ENCODE measurements around the gene SIAH3. TPM values are rescaled to one million over a fixed set of nuclear protein-coding genes. Genes with fewer than 3 reads are reported as not detected.

The SIAH3 gene
- total RNA-seq, 1 donor from 2014 or later: not detected

GRCh38 chr13:45881353-45881752 lies 29.8 kb upstream of the SIAH3 start:
- Histone ChIP-seq H3K4me3 (no peak overlapping the region), H3K27me3 (ENCODE audit: low read depth) (peaks cover 7% of the 10 kb centered on the region), H3K27ac (replicated peaks) (no peak overlapping the region), H3K9me3 (replicated peaks) (no peaks in the 10 kb centered on the region), H3K36me3 (no peaks in the 10 kb centered on the region), H3K4me1 (peaks cover 5% of the 10 kb centered on the region)
- DNase-seq: no peak
- no peak for TF ChIP-seq CTCF (IDR thresholded peaks at IDR 0.05; ENCODE audit: borderline replicate concordance)
- intact Hi-C loops (cut with micrococcal nuclease): no loop called here

- Histone ChIP-seq H3K36me3 (no peaks in the 10 kb centered on the region), H3K4me3 (no peak overlapping the region), H3K27ac (replicated peaks) (no peak overlapping the region), H3K4me1 (peaks cover 5% of the 10 kb centered on the region), H3K27me3 (ENCODE audit: low read depth) (peaks cover 7% of the 10 kb centered on the region), H3K9me3 (replicated peaks) (no peaks in the 10 kb centered on the region)
- intact Hi-C loops (cut with micrococcal nuclease): no loop called here
- TF ChIP-seq CTCF (IDR thresholded peaks at IDR 0.05; ENCODE audit: borderline replicate concordance): no peak
- DNase-seq: no peak
Observed at GRCh38 chr13:45880242-45880641, 28.7 kb upstream of the SIAH3 start.

- Histone ChIP-seq H3K4me1 (peaks cover 5% of the 10 kb centered on the region), H3K36me3 (no peaks in the 10 kb centered on the region), H3K4me3 (no peak overlapping the region), H3K9me3 (replicated peaks) (no peaks in the 10 kb centered on the region), H3K27ac (replicated peaks) (peak overlapping the region; percentile 56), H3K27me3 (ENCODE audit: low read depth) (peaks cover 7% of the 10 kb centered on the region)
- intact Hi-C loops (cut with micrococcal nuclease): no loop called here
- DNase-seq: peak; percentile 65
- TF ChIP-seq CTCF (IDR thresholded peaks at IDR 0.05; ENCODE audit: borderline replicate concordance): peak; percentile 67
Observed at GRCh38 chr13:45879666-45880065, 28.1 kb upstream of the SIAH3 start.

- no peak for TF ChIP-seq CTCF (IDR thresholded peaks at IDR 0.05; ENCODE audit: borderline replicate concordance)
- no peaks in the 10 kb centered on the region for H3K9me3 ChIP-seq (replicated peaks)
- no peak overlapping the region for H3K27ac ChIP-seq (replicated peaks)
- peaks cover 5% of the 10 kb centered on the region for H3K4me1 ChIP-seq
- DNase-seq: no peak
- intact Hi-C loops (cut with micrococcal nuclease): no loop called here
- H3K27me3 ChIP-seq (ENCODE audit: low read depth): peaks cover 6% of the 10 kb centered on the region
- H3K36me3 ChIP-seq: no peaks in the 10 kb centered on the region
- no peak overlapping the region for H3K4me3 ChIP-seq
Observed at GRCh38 chr13:45878966-45879365, 27.4 kb upstream of the SIAH3 start.

GRCh38 chr13:45876781-45877180 lies 25.2 kb upstream of the SIAH3 start:
- TF ChIP-seq CTCF (IDR thresholded peaks at IDR 0.05; ENCODE audit: borderline replicate concordance): no peak
- H3K9me3 ChIP-seq (replicated peaks): no peaks in the 10 kb centered on the region
- no peaks in the 10 kb centered on the region for H3K27me3 ChIP-seq (ENCODE audit: low read depth)
- no peaks in the 10 kb centered on the region for H3K36me3 ChIP-seq
- H3K4me1 ChIP-seq: peaks cover 5% of the 10 kb centered on the region
- DNase-seq: no peak
- H3K27ac ChIP-seq (replicated peaks): no peak overlapping the region
- no peak overlapping the region for H3K4me3 ChIP-seq
- intact Hi-C loops (cut with micrococcal nuclease): no loop called here

- DNase-seq: no peak
- intact Hi-C loops (cut with micrococcal nuclease): no loop called here
- Histone ChIP-seq H3K4me3 (no peak overlapping the region), H3K9me3 (replicated peaks) (no peaks in the 10 kb centered on the region), H3K27ac (replicated peaks) (no peak overlapping the region), H3K4me1 (peaks cover 10% of the 10 kb centered on the region), H3K27me3 (ENCODE audit: low read depth) (no peaks in the 10 kb centered on the region), H3K36me3 (no peaks in the 10 kb centered on the region)
- no peak for TF ChIP-seq CTCF (IDR thresholded peaks at IDR 0.05; ENCODE audit: borderline replicate concordance)
Observed at GRCh38 chr13:45875951-45876350, 24.4 kb upstream of the SIAH3 start.

Data from left ventricle myocardium inferior (tissue), 1 donor.